ENCODE results near the gene RCOR1. TPM values are rescaled to one million over a fixed set of nuclear protein-coding genes. Genes with fewer than 3 reads are reported as not detected.

Gene RCOR1
- total RNA-seq, 1 donor from 2014 or later: 8.1 TPM

GRCh38 chr14:102594514-102595175, 2.2 kb downstream of the RCOR1 start:
- no peak for DNase-seq (ENCODE audit: low read depth)
- TF ChIP-seq CTCF (conservative IDR thresholded peaks at IDR 0.05; ENCODE audit: low read depth, low read length): peak; percentile 89
- peak overlapping the region; percentile 96 for H3K4me3 ChIP-seq (ENCODE audit: low read depth, low read length)

DNA sequence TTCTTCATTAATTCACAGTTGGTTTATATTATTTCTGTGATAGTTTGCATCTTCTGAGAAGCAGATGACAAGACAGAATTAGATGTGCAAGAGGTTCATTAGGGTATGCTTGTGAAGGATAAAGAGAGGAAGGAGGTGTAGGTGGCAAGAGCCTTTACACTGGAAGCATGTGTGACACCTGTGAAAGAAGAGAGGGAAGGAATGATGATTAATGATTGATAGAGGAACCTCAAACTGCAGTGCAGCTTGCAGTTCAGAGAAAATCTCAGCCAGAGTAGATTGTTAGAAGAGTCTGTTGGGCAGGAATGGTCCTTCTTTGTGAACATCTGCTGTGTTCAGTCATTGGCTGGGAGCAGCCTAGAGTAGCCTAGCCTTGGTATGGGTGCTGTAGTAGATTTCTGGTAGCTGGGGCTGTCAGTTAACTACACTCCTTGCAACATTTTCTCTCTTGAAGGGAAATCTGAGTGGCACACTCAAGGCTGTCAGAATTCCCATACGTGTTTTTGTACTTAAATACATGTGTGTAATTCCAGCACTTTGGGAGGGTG, 9.0 kb downstream of the RCOR1 start:
- no peak for DNase-seq (ENCODE audit: low read depth)
- TF ChIP-seq CTCF (conservative IDR thresholded peaks at IDR 0.05; ENCODE audit: low read depth, low read length): no peak
- no peak overlapping the region for H3K4me3 ChIP-seq (ENCODE audit: low read depth, low read length)

DNA sequence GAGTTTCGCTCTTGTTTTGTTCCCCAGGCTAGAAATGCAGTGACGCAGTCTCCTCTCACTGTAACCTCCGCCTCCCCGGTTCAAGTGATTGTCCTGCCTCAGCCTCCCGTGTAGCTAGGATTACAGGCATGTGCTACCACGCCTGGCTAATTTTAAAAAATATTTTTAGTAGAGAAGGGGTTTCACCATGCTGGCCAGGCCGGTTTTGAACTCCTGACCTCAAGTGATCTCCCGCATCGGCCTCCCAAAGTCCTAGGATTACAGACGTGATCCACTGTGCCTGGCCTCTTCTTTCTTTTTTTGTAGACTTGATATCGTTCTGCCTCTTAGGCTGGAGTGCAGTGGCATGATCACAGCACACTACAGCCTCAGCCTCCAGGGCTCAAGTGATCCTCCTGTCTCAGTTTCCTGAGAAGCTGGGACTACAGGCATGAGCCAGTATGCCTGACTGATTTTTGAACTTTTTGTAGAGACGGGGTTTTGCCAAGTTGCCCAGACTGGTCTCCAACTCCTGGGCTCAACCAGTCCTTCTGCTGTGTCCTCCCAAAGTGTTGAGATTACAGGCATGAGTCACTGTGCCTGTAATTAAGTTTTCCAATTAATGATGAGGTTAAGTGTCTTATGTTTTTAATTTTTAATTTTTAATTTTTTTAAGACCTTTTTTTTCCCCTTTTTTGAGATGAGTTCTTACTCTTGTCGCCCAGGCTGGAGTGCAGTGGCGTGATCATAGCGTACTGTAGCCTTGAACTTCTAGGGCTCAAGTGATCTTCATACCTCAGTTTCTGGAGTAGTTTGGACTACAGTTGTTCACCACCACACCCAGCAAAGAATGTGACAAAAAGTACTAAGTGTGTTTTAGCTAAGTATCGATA, 10.2 kb downstream of the RCOR1 start:
- no peak for TF ChIP-seq CTCF (conservative IDR thresholded peaks at IDR 0.05; ENCODE audit: low read depth, low read length)
- DNase-seq (ENCODE audit: low read depth): no peak
- no peak overlapping the region for H3K4me3 ChIP-seq (ENCODE audit: low read depth, low read length)

- H3K4me3 ChIP-seq (ENCODE audit: low read depth, low read length): no peak overlapping the region
- DNase-seq (ENCODE audit: low read depth): no peak
- no peak for TF ChIP-seq CTCF (conservative IDR thresholded peaks at IDR 0.05; ENCODE audit: low read depth, low read length)
Observed at GRCh38 chr14:102603293-102603907, 11.0 kb downstream of the RCOR1 start.

DNA sequence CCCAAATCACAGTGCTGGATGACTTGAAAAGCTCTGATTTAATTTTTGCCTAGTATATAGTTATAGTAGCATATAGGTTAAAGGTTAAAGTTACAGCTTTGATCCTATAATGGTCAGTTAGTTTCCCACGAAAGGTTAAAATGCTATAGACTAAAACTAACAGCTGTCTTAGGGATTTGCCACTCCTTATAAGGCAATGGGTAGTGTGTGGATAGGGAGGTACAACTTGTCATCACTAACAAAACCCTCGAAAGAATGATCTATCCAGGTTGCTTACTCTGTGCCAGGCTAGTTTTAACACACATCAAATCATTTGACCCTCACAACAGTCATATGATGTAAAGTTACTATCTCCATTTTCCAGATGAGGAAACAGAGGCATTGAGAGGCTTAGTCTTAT, 11.7 kb downstream of the RCOR1 start:
- H3K4me3 ChIP-seq (ENCODE audit: low read depth, low read length): no peak overlapping the region
- DNase-seq (ENCODE audit: low read depth): no peak
- no peak for TF ChIP-seq CTCF (conservative IDR thresholded peaks at IDR 0.05; ENCODE audit: low read depth, low read length)

DNA sequence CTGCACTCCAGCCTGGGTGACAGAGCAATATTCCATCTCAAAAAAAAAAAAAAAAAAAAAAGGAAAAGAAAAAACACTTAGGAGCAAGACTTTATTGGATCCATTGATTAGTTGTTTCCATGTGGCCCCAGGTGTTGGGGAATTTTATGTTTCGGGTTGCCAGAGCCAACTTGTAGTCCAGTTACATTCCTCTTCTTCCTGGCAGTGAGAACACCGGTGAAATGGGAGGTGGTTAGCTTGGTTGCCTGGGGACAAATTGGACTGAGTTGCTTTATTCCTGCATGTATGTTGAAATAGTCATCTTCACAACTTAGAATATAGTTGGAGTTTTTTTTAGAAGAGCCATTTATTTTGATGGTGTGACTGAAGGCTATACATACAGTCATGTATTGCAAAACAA, 12.6 kb downstream of the RCOR1 start:
- H3K4me3 ChIP-seq (ENCODE audit: low read depth, low read length): no peak overlapping the region
- DNase-seq (ENCODE audit: low read depth): no peak
- no peak for TF ChIP-seq CTCF (conservative IDR thresholded peaks at IDR 0.05; ENCODE audit: low read depth, low read length)

All from epithelial cell of proximal tubule (primary cell).